Esophagus (tissue), 2 donors: ENCODE measurements around the gene PDE8B. TPM values are rescaled to one million over a fixed set of nuclear protein-coding genes. Genes with fewer than 3 reads are reported as not detected.

ENCODE experiments used
- H3K27ac ChIP-seq, 2 donors: one replicate each; pipeline ENCODE4 v1.5.1; 2013; ENCODE audit warnings: low read depth in 2 of 2, mild to moderate bottlenecking in 2 of 2, inconsistent platforms in 1 of 2, low read length in 1 of 2, moderate library complexity in 1 of 2
- H3K27me3 ChIP-seq, 2 donors: one replicate each; pipeline ENCODE4 v1.6.1; 2013; ENCODE audit warnings: low read length in 2 of 2, control low read depth in 1 of 2, mild to moderate bottlenecking in 1 of 2; ENCODE audit not compliant: insufficient read depth in 2 of 2, control insufficient read depth in 1 of 2
- H3K36me3 ChIP-seq, 2 donors: one replicate each; pipeline ENCODE4 v1.6.1; 2013; ENCODE audit warnings: low read length in 1 of 2; ENCODE audit not compliant: control insufficient read depth in 2 of 2, insufficient read depth in 2 of 2
- H3K4me1 ChIP-seq, 2 donors: one replicate each; pipeline ENCODE4 v1.6.1; 2013; ENCODE audit warnings: low read length in 1 of 2; ENCODE audit not compliant: control insufficient read depth in 2 of 2, insufficient read depth in 2 of 2
- H3K4me3 ChIP-seq, 2 donors: one replicate each; pipeline ENCODE4 v1.5.1; 2013; ENCODE audit warnings: low read length in 2 of 2, mild to moderate bottlenecking in 2 of 2, low read depth in 1 of 2, moderate library complexity in 1 of 2
- H3K9me3 ChIP-seq, 2 donors: one replicate each; pipeline ENCODE4 v1.6.1; 2013; ENCODE audit warnings: mild to moderate bottlenecking in 2 of 2, low read depth in 1 of 2, low read length in 1 of 2, moderate library complexity in 1 of 2; ENCODE audit not compliant: control insufficient read depth in 2 of 2, insufficient read depth in 1 of 2
- WGBS, 2 donors: extraction: QIAGEN DNeasy Blood & Tissue Kit; methylation state at CpG; one replicate each; pipeline ENCODE4 v1.1.7; 2013; 5-methylcytosine and 5-hydroxymethylcytosine counted together
- polyA plus RNA-seq, 2 donors: library from polyadenylated mRNA; stranded (reverse); fragments of 200-250 nt; gene quantifications; one replicate each; pipeline ENCODE4 v1.2.3, GENCODE V29; 2013
- donor health status: healthy with polysubstance abuse.
- donor health status: Bipolar disorder and iron deficiency.

PDE8B gene
- polyA plus RNA-seq, 2 donors: 0.31 to 0.66 TPM

DNA sequence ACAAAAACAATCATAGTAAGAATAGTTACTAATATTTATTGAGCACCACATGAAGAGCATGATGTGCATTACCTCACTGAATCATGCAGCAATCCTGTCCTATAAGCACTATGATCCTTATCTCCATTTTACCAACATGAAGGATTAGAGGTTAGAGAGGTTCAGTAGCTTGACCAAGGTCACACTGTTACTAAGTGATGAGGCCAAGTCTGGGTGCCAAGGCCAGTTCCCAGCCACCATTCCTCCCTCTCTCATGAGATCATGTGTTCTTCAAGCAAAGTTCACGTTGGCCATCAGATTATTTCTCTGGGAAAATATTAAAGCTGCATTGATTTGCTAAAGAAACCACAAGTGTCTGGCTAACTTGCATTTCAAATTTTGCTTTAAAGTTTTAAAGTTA lies 31.0 kb downstream of the PDE8B start:
- Histone ChIP-seq H3K4me3 (no peak overlapping the region), H3K4me1 (no peaks in the 10 kb centered on the region), H3K27ac (no peak overlapping the region), H3K27me3 (no peaks in the 10 kb centered on the region), H3K9me3 (no peaks in the 10 kb centered on the region), H3K36me3 (no peaks in the 10 kb centered on the region)
- 54 to 59% methylated on average over 1 of the region's 1 CpG for WGBS, 2 donors

DNA sequence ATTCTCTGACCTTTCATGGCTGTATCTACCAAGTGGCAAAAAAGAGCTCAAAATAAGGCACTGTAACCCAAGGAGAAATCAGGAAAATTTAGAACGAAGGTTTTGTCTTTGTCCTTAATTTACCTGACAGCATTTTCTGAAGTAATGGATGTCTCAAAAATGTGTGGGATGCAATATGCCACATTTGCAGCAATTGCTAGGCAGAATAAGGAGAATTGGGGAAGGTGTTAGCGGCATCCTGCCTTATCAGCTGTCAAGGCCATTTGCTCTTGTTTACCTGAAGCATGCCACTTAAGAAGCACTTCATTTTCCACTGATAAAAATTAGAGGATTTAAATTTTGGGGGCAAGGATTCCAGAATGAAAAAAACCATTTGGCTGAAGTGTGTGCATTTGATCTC lies 39.0 kb downstream of the PDE8B start:
- Histone ChIP-seq H3K27ac (no peak overlapping the region), H3K4me3 (no peak overlapping the region), H3K36me3 (no peaks in the 10 kb centered on the region), H3K4me1 (no peaks in the 10 kb centered on the region), H3K9me3 (no peaks in the 10 kb centered on the region), H3K27me3 (no peaks in the 10 kb centered on the region)
- 79 to 82% methylated on average over 2 of the region's 2 CpGs for WGBS, 2 donors

DNA sequence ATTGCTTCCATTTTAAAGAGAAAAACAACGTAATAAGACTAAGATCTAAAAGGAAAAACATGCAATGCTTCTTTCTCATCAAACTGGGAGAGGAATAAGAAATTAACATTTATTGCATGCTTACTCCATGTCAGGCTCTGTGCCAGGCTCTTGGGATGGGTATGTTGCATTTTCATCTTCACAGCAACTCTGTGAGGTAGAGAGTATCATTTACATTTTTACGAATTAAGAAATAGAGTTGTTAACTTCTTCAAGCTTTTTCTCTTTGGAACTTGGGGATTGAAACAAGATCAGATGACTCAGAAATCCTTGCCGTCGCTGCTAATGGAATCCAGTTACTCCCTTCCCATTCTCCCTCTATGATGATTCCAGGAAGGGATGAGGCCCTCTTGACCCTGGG lies 39.5 kb downstream of the PDE8B start:
- Histone ChIP-seq H3K9me3 (no peaks in the 10 kb centered on the region), H3K4me1 (no peaks in the 10 kb centered on the region), H3K27ac (no peak overlapping the region), H3K36me3 (no peaks in the 10 kb centered on the region), H3K4me3 (no peak overlapping the region), H3K27me3 (no peaks in the 10 kb centered on the region)
- WGBS, 2 donors: 85 to 89% methylated on average over 4 of the region's 4 CpGs

DNA sequence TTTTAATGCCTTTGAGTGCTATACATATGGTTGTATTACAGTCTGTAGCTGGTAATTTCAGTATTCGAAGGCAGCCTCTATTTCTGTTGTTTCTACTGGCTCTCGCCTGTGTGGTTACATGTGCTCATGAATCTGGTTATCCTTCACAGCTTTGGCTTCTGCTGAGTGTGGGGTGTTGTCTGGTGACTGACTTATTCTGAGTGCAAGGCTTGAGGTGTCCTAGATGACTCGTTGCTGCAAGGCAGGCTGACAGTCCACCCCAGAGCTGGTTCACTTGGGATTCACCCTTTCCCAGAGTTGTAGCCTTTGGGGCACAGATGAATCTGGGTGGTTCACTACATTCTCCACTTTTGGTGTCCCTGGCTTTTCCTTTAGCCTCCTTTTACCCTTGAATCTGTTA lies 41.4 kb downstream of the PDE8B start:
- Histone ChIP-seq H3K27ac (no peak overlapping the region), H3K4me1 (no peaks in the 10 kb centered on the region), H3K36me3 (no peaks in the 10 kb centered on the region), H3K4me3 (no peak overlapping the region), H3K9me3 (no peaks in the 10 kb centered on the region), H3K27me3 (no peaks in the 10 kb centered on the region)
- 70 to 73% methylated on average over 3 of the region's 3 CpGs for WGBS, 2 donors

DNA sequence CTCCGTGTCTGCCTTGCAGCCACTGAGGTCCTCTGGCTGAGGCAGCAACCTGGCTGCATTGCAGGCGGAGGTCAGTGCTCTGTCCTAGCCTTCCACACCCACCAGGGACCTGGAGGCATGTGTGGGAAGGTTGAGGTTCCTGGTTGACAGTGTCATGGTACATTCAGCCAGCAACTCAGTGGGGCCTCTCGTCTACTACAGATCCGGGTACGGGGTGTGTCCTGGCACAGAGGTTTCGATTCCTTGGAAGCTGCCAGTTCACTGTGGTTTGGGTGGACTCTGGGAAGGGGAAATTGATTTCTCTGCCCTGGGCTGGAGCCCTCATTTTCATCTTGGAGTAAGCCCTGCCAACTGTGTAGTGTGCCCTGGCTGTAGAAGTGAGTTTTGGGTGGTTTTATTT lies 45.1 kb downstream of the PDE8B start:
- no peaks in the 10 kb centered on the region for H3K27me3 ChIP-seq
- 69 to 73% methylated on average over 6 of the region's 6 CpGs for WGBS, 2 donors
- no peaks in the 10 kb centered on the region for H3K36me3 ChIP-seq
- H3K4me3 ChIP-seq: no peak overlapping the region
- no peaks in the 10 kb centered on the region for H3K4me1 ChIP-seq
- no peaks in the 10 kb centered on the region for H3K9me3 ChIP-seq
- no peak overlapping the region for H3K27ac ChIP-seq

DNA sequence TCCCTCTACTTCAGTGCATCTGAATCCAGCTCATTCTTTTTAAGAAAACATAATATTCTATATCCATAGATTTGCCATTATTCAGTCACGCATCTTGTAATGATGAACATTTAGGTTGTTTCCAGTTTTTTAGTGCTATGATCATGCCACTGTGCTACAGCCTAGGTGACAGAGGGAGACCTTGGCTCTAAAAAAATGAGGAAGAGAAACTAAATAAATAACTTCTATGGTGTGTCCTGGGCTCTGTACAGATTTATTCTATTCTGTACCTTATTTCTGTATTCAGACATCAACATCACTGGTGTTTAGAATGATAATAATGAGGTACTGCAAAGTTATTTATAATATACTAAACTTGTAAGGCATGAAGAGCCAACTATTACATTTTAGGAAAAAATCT lies 45.9 kb downstream of the PDE8B start:
- H3K9me3 ChIP-seq: no peaks in the 10 kb centered on the region
- no peak overlapping the region for H3K4me3 ChIP-seq
- H3K27ac ChIP-seq: no peak overlapping the region
- no peaks in the 10 kb centered on the region for H3K4me1 ChIP-seq
- WGBS, 2 donors: 96 to 100% methylated on average over 1 of the region's 1 CpG
- H3K36me3 ChIP-seq: no peaks in the 10 kb centered on the region
- no peaks in the 10 kb centered on the region for H3K27me3 ChIP-seq

DNA sequence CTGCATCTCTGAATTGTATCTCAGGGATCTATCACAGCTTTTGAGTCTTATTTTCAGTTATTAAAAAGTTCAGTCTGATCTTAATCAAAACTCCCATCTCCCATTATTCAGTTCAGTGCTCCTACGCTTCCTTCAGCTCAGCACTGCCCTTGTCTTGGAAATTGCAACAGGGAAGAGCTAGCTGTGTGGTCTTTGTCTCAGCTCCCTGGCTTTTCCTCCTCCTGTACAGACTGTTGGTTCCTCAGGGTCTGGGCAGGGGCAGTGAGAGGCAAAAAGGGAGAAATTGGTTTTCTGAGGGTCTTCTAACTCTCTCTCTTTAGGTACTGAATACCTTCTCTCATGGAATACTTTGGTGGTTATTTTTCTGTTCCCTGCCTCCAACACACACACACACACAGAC lies 48.2 kb downstream of the PDE8B start:
- Histone ChIP-seq H3K36me3 (no peaks in the 10 kb centered on the region), H3K27me3 (no peaks in the 10 kb centered on the region), H3K4me3 (no peak overlapping the region), H3K27ac (no peak overlapping the region), H3K9me3 (no peaks in the 10 kb centered on the region), H3K4me1 (no peaks in the 10 kb centered on the region)
- WGBS, 2 donors: 91 to 93% methylated on average over 1 of the region's 1 CpG

DNA sequence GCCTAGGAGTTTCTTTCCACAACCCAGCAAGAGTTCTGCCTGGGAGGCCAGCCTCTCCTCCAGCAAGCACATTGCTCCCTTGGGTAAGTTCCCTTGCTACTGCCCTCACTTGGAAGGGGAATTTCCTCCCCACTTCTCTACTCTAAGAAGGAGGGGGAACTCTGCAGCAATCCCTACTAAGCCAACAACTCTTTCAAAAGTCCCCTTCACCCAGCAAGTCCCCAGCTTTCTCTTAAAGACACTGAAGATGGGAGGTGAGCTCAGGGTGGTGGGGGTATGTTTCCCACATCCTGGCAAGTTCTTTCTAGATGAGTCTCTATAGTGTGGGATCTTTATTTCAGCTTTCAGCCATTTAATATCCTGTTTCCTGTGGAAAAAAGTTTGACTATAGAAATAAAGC lies 49.0 kb downstream of the PDE8B start:
- no peaks in the 10 kb centered on the region for H3K36me3 ChIP-seq
- no peaks in the 10 kb centered on the region for H3K4me1 ChIP-seq
- H3K9me3 ChIP-seq: no peaks in the 10 kb centered on the region
- no peak overlapping the region for H3K27ac ChIP-seq
- H3K27me3 ChIP-seq: no peaks in the 10 kb centered on the region
- no peak overlapping the region for H3K4me3 ChIP-seq

DNA sequence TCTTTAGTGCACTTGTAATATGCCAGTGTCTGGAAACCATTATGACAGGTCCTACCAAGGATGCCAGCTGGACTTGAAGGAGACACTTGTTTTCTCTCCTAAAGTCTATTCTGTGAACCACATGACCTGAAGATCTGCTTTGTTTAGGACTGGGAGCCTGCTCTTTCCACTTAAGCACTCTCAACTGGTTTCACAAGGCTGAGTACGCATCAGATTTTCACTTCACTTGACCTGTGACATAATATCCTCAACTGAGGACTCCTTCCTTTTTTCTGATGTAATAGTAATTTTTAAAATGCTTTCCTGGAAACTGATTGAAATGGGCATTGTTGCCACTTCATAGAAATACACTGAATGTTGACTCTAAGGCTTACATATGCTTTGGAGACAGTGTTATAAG lies 52.2 kb downstream of the PDE8B start:
- Histone ChIP-seq H3K36me3 (no peaks in the 10 kb centered on the region), H3K9me3 (no peaks in the 10 kb centered on the region), H3K27me3 (no peaks in the 10 kb centered on the region), H3K4me1 (no peaks in the 10 kb centered on the region), H3K4me3 (no peak overlapping the region), H3K27ac (no peak overlapping the region)
- WGBS, 2 donors: 70 to 90% methylated on average over 1 of the region's 1 CpG

DNA sequence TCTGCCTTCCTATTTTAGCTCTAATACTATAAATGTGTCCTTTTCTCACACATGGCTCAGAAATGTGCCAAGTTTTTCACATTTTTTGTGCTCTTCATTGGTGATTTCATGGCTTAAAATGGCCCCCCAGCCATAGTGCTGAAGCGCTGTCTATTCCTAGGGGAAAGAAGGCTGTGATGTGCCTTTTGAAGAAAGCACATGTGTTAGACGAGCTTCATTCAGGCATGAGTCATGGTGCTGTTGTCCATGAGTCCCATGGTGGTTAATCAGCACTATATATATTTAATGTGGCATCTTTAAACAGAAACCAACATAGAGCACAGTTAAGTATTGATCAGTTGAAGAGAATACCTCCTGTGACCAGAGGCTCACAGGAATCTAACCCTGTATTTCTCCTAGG lies 55.8 kb downstream of the PDE8B start:
- Histone ChIP-seq H3K27me3 (no peaks in the 10 kb centered on the region), H3K9me3 (no peaks in the 10 kb centered on the region), H3K4me1 (no peaks in the 10 kb centered on the region), H3K4me3 (no peak overlapping the region), H3K27ac (no peak overlapping the region), H3K36me3 (no peaks in the 10 kb centered on the region)
- 71 to 81% methylated on average over 2 of the region's 2 CpGs for WGBS, 2 donors
